Amniotic stem cell (primary cell): ENCODE results near the gene MGAT4A.
"Not testable (repeated sequence)": the region's sequence is repeated elsewhere in the genome, so short reads cannot be mapped to it uniquely, and the experiment has no call there.

Experiments used
- DNase-seq: peaks from one replicate; lab custom pipeline; 2025; lab: John Stamatoyannopoulos, UW

The MGAT4A gene

GRCh38 chr2:98607104-98607503 lies 123.8 kb downstream of the MGAT4A start:
- no peak for DNase-seq

GRCh38 chr2:98606431-98606830 lies 124.5 kb downstream of the MGAT4A start:
- DNase-seq, result no peak

DNA sequence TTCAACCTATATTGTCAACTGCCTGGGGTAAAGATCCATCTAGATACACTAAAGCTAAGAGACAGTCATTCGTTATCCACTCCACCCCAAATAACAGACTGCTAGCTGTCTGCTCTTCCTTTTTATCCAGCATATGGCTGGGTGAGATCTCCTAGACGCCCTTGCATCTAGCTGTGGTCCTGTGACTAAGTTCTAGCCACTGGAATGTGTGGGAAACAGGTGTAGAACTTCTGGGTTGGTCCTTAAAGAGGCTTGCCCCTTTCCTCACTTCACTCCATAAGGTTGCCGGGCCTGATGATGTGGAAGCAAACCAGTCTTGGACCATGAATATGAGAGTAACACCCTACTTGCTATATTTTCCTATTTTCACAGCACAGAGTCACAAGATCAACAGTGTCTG lies 125.9 kb downstream of the MGAT4A start:
- no peak for DNase-seq

DNA sequence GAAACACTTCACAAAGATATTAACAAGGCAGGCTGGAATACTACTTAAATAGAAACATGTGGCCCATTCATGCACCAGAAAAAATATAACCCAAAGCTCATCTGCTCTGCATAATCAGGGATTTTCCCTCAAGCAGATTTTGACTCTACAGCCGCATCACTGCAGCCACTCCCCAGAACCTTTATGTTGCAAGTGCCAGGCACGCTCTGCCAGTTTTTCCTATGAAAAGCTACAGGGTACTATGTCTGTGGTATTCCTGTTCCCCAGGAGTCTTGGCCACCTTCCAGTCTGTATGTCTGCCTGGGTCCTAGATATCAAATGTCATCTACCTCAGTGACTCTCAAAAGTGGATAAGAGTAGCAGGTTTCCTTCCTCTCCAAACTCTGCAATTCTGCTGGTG lies 126.4 kb downstream of the MGAT4A start:
- DNase-seq, result no peak

DNA sequence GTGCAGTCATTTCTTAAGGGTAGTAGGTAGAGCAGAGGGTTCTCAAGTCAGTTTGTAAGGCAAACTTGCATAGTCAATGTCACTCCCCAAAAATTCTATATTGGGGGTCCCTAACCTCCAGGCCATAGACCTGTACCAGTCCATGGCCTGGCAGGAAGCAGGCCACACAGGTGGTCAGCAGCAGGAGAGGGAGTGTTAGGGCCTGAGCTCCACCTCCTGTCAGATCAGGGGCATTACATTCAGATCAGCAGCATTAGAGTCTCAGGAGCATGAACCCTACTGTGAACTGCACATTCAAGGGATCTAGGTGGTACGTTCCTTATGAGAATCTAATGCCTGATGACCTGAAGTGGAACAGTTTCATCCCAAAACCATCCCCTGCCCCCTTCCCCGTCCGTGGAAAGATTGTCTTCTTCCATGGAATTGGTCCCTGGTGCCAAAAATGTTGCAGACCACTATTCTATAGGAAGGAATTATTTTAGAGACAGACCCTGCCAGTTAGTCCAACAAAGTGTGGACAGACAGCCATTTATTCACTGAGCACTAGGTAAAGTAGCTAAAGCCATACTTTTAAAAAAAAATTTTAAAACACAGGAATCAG lies 129.3 kb downstream of the MGAT4A start:
- no peak for DNase-seq

DNA sequence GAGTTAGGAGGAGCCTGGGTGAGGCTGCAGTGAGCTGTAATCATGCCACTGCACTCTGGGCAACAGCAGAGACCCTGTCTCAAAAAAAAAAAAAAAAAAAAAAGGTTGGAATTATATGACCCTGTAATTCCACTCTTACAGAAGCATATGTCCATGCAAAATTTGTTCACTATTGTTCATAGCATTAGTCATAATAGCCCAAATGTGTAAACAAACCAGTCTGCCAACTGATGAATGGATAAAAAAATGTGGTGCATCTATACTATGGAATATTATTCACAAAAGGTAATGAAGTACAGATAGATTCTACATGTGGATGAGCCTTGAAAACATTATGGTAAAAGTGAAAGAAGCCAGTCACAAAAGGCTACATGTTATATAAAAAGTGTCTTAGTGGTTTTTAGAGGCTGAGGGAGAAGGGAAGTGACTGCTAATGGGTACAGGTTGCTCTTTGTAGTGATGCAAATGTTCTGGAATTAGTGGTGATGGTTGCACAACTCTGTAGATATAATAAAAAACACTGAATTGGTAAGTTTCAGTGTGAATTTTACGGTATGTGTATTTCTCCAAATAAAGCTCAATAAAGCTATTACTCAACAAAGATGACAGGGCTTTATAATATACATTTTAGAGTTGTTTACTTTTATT lies 132.0 kb downstream of the MGAT4A start:
- no peak for DNase-seq

DNA sequence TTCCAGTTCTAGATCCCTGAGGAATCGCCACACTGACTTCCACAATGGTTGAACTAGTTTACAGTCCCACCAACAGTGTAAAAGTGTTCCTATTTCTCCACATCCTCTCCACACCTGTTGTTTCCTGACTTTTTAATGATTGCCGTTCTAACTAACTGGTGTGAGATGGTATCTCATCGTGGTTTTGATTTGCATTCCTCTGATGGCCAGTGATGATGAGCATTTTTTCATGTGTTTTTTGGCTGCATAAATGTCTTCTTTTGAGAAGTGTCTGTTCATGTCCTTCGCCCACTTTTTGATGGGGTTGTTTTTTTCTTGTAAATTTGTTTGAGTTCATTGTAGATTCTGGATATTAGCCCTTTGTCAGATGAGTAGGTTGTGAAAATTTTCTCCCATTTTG lies 136.3 kb downstream of the MGAT4A start:
- not testable (repeated sequence) for DNase-seq

- DNase-seq, result no peak
Observed at GRCh38 chr2:98592565-98592964, 138.4 kb downstream of the MGAT4A start.

DNA sequence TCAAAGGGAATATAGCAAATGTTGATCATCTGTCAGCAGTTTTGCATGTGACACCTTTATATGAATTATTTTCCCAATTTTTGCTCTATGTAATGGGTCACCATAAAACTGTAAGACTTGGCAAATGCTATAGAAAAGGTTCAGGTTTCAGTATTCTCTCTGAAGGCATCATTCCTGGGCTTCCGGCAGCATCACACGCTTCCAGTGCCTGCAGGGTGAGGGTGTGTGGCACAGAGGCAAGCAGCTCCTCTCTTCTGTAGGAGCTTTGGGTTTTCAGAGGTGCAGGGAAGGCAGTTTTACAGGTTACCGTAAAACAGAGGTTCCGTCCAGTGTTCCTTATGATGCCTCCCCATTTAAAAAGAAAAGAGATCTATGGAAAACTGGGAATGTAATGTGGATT lies 141.4 kb downstream of the MGAT4A start:
- DNase-seq, result no peak

GRCh38 chr2:98588880-98589431 lies 142.0 kb downstream of the MGAT4A start:
- DNase-seq, result no peak

GRCh38 chr2:98586551-98587140 lies 144.3 kb downstream of the MGAT4A start:
- no peak for DNase-seq

DNA sequence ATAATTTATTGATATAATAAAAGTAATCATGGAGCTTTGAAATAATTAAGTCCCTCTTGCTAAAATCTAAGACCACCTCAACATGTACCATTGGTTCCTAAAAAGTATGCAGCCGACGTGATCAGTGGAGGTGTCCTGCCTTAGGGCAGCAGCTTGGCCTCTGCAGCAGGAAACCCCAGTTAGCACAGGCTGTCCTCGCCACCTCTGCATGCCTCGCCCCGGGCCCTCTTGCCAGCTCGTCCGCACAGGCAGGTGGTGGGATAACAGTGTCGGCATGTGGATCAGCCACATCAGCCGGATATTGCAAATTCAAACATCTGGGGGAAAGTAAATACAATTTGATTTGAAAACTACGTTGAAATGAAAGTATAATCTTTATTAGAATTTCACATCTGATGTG lies 145.5 kb downstream of the MGAT4A start:
- DNase-seq, result no peak

DNA sequence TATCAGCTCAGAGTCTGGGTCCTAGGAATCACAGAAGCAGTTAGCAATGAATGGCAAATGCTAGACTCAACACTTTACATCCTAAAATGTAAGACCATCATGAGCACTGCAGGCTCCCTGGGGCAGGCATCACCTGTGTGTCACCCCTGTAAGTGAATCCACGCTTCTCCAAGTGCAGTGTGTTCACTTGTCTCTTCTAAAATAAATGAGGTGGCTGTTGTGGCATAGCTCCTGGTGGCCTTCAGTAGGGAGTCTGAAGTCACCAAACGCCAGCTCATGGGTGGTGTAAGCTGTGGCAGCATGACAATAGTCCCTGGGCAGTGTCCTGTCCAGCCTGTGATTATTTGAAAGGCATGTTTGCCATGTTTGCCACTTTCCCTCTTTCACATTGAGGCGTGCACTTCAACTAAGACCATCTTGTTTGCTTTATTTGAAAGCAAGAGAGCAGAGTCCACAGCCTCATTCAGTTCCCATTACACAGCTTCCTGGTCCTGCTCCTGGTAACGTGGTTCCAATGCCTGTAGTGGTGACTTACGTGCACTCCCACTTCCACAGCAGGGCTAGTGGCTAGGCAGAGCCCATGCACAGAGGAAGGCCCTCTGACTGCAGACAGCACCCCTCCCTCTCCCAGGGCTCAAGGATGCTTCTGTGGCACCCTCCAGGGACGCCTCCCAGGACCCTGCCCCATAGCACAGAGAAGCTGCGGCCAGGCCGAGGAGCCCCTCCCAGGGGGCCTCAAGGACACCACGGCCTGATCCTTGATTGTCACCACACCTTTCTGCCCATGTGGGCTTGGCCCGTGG lies 146.9 kb downstream of the MGAT4A start:
- DNase-seq, result no peak

DNA sequence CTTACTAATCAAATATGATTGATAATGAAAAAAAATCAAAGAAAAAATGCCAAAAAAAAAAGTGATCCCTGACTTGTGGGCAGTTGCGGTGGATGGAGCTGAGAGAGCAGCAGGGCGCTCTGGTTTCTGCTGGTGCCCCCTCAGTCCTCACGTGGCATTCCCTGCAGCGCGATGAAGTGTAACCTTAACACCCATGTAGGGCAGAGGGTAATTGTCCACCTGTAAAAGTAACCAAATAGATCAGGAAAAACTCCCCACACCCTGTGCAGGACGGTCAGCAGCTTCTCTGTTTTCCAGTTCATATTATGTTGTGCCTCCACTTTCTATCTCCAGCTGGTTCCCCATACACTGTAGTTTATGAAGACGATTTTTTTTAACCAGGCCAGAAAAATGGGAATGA lies 147.7 kb downstream of the MGAT4A start:
- no peak for DNase-seq

DNA sequence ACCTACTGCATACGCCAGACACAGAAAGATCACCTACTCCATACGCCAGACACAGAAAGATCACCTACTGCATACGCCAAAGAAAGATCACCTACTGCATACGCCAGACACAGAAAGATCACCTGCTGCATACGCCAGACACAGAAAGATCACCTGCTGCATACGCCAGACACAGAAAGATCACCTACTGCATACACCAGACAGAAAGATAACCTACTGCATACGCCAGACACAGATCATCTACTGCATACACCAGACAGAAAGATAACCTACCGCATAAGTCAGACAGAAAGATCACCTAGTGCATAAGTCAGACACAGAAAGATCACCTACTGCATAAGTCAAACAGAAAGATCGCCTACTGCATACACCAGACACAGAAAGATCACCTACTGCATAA lies 148.4 kb downstream of the MGAT4A start:
- DNase-seq, result no peak

DNA sequence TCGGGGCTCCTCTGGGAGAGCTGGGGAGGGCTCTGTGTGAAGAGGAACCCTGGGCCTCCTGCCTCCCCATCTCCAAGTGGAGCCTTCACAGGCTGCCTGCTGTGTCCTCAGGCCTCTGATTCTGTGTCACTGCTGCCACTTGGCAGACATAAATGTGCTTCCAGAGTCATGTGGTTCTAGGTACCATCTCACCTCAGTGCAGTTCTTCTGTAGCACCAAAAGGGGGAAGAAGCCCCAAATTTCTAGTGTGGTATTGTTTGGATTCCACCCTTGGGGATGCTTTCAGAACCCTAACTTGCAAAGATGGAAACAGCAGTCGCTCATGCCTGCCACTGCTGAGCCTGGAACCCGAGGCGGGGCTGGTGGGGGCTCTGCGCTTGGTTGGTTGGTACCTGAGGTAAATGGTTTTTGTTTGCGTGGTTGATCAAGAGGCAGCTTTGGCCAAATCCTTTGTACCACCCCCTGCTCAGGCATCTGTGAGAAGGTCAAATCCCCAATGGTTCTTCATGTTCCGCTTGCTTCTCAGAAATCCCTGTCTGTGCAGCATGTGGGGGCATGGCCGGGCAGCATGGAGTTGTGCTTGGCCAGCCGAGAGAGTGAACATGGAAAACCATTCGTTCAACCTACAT lies 150.2 kb downstream of the MGAT4A start:
- no peak for DNase-seq

GRCh38 chr2:98579926-98580325 lies 151.0 kb downstream of the MGAT4A start:
- DNase-seq, result no peak

DNA sequence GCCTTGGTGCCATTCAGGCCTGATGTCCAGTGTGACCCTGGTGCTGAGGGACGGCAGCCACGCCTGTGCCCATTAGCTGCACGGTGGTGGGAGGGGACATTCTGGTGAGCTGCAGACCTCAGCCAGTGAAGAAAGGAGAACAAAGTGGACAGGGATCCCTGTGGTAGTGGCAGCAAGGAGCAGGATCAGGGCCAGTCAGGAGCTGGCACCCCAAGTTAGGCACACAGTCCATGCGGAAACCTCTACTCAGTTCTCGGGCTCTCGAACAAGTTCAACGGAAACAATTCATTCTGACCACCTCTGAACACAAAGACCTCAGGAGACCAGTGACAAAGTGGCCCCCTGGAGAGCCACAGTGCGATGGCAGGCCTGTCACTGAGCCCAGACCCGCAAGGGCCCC lies 152.7 kb downstream of the MGAT4A start:
- no peak for DNase-seq

GRCh38 chr2:98577313-98577712 lies 153.6 kb downstream of the MGAT4A start:
- no peak for DNase-seq

DNA sequence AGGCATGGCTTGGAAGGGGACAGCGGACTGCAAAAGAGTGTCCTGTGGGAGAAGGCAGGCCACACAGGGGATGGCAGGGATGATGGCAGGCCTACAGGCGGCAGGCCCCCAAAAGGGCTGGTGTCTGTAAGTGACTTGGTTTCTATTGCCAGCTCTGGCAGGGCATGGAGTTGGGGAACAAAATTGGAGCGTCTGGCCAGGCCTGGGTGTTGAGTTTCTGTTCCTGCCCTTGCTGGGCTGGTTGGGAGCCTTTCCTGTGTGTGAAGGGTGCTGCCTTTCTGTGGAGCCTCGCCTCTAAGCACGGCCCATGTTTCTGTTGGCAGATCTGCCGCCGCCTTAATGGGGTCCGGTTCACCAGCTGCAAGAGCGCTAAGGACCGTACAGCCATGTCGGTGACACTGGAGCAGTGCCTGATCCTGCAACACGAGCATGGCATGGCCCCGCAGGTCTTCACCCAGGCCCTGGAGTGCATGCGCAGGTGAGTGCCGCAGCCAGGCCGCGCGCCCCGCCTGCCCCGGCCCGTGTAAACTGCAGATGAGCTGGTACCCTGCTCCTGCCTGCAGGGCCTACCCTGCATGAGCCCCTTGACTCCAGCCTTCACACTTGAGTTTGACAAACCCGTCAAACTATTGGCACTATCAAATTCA lies 154.1 kb downstream of the MGAT4A start:
- DNase-seq, result no peak

DNA sequence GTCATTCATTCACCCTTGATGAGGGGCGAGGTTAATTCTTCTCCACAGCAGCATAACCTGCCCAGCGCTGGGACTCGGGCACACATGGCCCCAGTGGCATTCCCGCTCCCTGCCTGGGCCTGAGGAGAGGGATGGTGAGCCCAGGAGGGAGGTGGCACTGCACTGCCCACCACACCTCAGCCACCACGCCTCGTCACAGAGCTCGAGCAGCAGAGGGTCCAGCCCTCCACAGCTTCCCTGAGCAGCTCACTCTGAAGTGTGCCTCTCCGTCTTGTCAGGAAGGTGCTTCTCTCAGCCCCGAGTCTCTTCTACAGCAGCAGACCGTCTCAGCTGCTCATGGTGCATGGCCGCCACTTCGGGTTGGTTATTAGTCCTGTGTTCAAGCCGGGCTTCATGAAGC lies 157.5 kb downstream of the MGAT4A start:
- no peak for DNase-seq

DNA sequence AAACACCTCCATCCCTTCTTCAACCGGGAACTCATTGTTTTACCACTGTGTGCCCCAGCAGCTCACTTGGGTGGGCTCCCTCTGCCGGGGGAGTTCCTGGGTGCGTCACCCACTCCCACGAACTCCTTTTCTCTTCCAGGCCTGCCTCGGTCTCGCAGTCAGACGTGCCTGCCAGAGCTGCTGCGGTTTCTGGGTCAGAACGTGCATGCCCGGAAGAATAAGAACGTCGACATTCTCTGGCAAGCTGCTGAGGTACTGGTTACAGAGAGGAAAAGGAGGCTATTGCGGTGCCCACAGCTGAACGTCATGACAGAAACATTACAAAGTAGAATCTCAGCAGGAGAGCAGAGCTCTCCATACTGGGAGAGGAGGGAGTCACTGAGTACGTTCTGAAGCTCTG lies 158.3 kb downstream of the MGAT4A start:
- DNase-seq, result no peak
